H7 (cell line): ENCODE results near the gene MAST4. TPM values are rescaled to one million over a fixed set of nuclear protein-coding genes. Genes with fewer than 3 reads are reported as not detected.

Experiments used
- DNase-seq: peaks from one replicate; pipeline ENCODE4 v3.0.0; 2012
- H3K27me3 ChIP-seq: 2 replicates; pipeline ENCODE4 v1.6.0; 2011; ENCODE audit warnings: mild to moderate bottlenecking, low read length; ENCODE audit not compliant: control insufficient read depth, insufficient read depth
- H3K36me3 ChIP-seq: replicated peaks from 2 replicates; pipeline ENCODE4 v1.5.1; 2011; ENCODE audit warnings: low read length; ENCODE audit not compliant: control insufficient read depth, insufficient read depth
- H3K4me3 ChIP-seq: 2 replicates; pipeline ENCODE4 v1.5.1; 2011; ENCODE audit warnings: low read depth, mild to moderate bottlenecking, control low read depth, low read length, moderate library complexity; ENCODE audit not compliant: insufficient read depth
- total RNA-seq: library from RNA; depleted of rRNA; stranded (reverse); fragments of >200 nt; shearing (Covaris generic); gene quantifications from 2 replicates; pipeline ENCODE4 v1.2.3, GENCODE V29; 2014

MAST4 gene
- total RNA-seq, 1 experiment from 2014 or later, result 1.6 TPM

GRCh38 chr5:67195406-67196275, 599.4 kb downstream of the MAST4 start:
- Histone ChIP-seq H3K36me3 (no peaks in the 10 kb centered on the region), H3K27me3 (no peaks in the 10 kb centered on the region), H3K4me3 (no peak overlapping the region)
- DNase-seq, result no peak

- no peaks in the 10 kb centered on the region for H3K27me3 ChIP-seq
- no peak within 1 kb of the TSS for H3K4me3 ChIP-seq
- DNase-seq, result no peak
- no peaks in the 10 kb centered on the region; the same call in 1 of the 2 replicates for H3K36me3 ChIP-seq
Observed at GRCh38 chr5:67196537-67197059, 600.4 kb downstream of the MAST4 start, which contains the start of gene CD180. Gene CD180 (minus strand): TSS chr5:67196799. CDS start chr5:67196641, 158 bp downstream.

- H3K4me3 ChIP-seq, result no peak overlapping the region
- H3K36me3 ChIP-seq, result no peaks in the 10 kb centered on the region; the same call in 1 of the 2 replicates
- H3K27me3 ChIP-seq, result no peaks in the 10 kb centered on the region
- no peak for DNase-seq
Observed at GRCh38 chr5:67197536-67197935, 601.3 kb downstream of the MAST4 start.

GRCh38 chr5:67198917-67199316, 602.7 kb downstream of the MAST4 start:
- DNase-seq, result no peak
- Histone ChIP-seq H3K4me3 (no peak overlapping the region), H3K36me3 (no peaks in the 10 kb centered on the region; the same call in 1 of the 2 replicates), H3K27me3 (no peaks in the 10 kb centered on the region)

DNA sequence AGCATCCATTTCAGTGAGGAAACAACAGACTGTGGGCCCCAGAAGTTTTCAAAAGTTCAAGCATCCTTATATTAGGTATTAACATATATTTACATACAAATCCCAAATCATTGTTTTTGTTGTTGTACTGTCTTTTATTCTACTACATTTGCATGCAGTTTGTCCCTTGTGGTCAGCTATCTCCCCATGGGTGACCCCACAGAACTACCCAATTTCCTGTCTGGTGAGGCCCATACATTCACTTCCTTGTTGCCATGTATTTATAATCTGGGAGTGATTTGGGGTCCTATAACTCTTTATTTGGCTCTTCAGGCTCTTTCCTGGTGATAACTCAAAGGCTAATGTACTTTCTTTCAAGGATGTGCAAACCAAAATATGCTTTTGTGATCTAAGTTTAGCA, 603.7 kb downstream of the MAST4 start:
- DNase-seq, result no peak
- Histone ChIP-seq H3K27me3 (no peaks in the 10 kb centered on the region), H3K36me3 (no peaks in the 10 kb centered on the region; the same call in 1 of the 2 replicates)

DNA sequence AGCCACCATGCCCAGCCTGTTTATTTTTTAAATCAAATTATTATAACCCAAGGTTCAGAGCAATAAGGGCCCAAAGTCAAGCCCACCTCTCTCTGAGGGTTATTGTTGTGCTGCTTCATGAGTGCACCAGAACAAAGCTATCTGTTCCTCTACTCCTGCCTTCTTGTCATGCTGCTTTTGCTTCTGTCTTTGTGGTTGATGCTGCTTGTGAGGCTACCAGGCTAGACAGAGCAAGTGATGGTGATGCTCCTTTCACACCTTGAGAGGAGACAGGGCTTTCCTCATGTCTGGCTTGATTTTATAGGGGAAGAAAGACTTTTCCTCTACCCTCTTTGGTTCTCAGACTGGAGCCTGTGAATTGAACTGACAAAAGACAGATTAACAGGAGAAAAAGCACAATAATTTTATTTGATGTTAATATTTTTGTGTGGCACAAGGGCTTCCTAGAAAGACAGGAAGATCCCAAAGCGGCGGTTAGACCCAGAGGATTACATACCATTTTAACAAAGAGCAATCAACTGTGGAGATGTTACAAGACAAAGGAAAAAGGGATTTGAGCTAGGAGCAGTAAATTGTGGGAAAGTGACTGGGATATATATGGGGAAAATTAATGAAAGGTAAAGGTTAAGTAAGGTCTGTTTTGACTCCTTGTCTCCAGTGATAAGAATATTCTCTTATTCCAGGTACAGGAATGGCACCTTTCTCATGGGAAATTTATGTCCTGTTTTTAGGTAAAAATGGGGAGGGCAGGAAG, 604.8 kb downstream of the MAST4 start:
- Histone ChIP-seq H3K4me3 (no peak overlapping the region), H3K36me3 (no peaks in the 10 kb centered on the region; the same call in 1 of the 2 replicates), H3K27me3 (no peaks in the 10 kb centered on the region)
- DNase-seq, result no peak

More for the DNA sequence above, 603.7 kb downstream of the MAST4 start:
- H3K4me3 ChIP-seq, result no peak overlapping the region

DNA sequence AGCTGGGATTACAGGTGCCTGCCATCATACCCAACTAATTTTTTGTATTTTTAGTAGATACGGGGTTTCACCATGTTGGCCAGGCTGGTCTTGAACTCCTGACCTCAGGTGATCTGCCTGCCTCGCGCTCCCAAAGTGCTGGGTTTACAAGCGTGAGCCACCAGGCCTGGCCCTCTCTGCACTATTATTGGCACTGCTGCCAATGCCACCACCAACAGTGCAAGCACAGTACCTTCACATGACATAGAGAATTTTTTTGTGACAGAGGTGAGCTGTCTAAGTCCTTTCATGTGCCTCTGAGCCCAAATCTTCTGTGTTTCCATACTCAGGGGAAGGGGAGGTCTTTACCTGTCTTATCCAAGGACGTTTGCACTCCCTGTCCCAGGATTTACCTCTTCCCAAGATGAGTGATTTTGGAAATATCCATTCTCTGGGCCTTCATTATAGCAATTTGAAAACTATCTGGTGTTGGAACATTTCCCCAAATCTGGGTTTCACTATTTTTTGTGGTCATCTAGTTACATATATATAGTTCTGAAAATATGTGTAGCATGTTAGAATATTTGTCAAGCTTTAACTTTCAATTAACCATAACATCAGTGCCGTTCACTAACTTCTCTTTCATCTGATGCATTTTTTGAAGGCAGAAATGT, 605.8 kb downstream of the MAST4 start:
- H3K4me3 ChIP-seq, result no peak overlapping the region
- H3K36me3 ChIP-seq, result no peaks in the 10 kb centered on the region; the same call in 1 of the 2 replicates
- no peaks in the 10 kb centered on the region for H3K27me3 ChIP-seq
- no peak for DNase-seq

DNA sequence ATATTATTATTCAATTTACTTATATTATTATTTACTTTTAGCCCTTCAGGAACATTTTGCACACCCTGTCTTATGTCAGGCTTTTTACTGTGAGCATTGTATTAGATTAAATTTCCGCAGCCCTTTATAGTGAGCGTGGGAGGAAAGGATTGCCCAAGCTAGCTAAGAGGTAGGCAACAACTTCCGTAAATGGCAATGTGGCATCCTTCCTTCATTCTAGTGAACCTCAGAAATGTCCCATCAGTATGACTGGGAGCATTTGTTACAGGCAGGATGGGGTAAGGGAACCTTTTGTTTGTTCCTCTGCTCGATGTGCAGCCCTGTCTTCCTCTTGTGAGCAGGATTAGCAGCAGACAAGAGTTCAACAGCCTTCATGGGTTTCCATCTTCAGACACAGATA, 606.6 kb downstream of the MAST4 start:
- Histone ChIP-seq H3K36me3 (no peaks in the 10 kb centered on the region; the same call in 1 of the 2 replicates), H3K27me3 (no peaks in the 10 kb centered on the region), H3K4me3 (no peak overlapping the region)
- DNase-seq, result no peak

- DNase-seq, result no peak
- Histone ChIP-seq H3K27me3 (no peaks in the 10 kb centered on the region), H3K36me3 (no peaks in the 10 kb centered on the region; the same call in 1 of the 2 replicates), H3K4me3 (no peak overlapping the region)
Observed at GRCh38 chr5:67203701-67204074, 607.5 kb downstream of the MAST4 start.

DNA sequence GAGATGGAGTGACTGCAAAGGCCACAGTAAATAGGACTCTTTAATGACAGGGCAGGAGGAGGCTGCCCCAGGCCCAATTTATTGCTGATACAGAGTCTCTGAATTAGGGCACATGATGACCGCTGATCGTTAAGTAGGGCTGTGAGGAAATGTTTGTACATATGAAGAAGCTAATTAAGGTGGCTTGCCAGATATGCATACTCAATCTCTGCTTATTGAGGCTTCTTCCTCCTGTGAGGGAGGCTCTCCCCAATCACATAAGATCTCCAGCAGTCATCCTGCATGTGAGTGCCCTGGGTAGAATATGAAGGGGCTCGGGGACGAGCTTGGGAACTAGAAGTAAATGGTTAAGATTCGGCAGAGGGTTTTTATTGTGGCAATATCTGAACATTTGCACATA, 608.6 kb downstream of the MAST4 start:
- no peaks in the 10 kb centered on the region for H3K27me3 ChIP-seq
- H3K4me3 ChIP-seq, result no peak overlapping the region
- DNase-seq, result no peak
- H3K36me3 ChIP-seq, result no peaks in the 10 kb centered on the region; the same call in 1 of the 2 replicates

- Histone ChIP-seq H3K27me3 (no peaks in the 10 kb centered on the region), H3K4me3 (no peak overlapping the region), H3K36me3 (no peaks in the 10 kb centered on the region)
- no peak for DNase-seq
Observed at GRCh38 chr5:67205981-67206380, 609.8 kb downstream of the MAST4 start.

- Histone ChIP-seq H3K27me3 (no peaks in the 10 kb centered on the region), H3K36me3 (no peaks in the 10 kb centered on the region), H3K4me3 (no peak overlapping the region)
- no peak for DNase-seq
Observed at GRCh38 chr5:67206461-67206860, 610.3 kb downstream of the MAST4 start.

DNA sequence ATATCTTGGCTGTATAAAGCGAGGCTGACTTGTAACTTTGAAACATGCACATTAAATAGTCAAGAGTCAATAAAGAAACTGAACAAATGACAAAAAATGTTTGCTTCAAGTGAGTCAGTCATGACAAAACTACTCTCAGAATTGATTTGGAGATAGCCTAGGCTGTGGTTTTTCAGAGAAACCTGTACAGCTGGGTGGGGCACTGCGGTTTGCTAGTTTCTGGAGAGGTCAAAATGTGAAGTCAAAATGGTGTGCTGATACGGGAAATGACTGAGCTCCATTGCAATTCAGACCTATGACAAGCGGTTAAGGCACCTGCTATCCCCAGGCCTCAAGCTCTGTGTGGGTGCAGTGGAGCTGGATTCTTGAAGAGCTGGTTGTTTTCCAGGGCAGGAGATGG, 610.7 kb downstream of the MAST4 start:
- no peaks in the 10 kb centered on the region for H3K36me3 ChIP-seq
- DNase-seq, result no peak

DNA sequence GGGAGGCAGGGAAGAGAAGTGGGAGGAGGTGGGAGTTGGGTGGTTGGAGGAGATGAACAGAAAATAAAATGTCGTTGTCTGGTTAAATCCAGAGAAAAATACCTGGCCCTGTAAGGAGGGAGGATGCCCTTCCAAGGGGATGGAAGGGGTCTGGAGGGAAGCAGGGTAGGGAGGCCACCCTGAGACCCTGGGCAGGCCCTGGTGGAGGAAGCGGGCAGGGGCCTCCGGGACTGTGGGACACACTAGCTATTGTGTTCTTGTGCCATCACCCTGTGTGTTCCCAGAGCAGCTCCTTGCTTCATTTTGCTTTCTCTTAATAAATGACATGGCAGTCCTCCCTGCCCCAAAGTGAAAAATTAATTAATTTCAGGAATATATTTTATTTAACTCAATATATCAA, 612.2 kb downstream of the MAST4 start:
- no peak for DNase-seq
- Histone ChIP-seq H3K36me3 (no peaks in the 10 kb centered on the region), H3K27me3 (no peaks in the 10 kb centered on the region), H3K4me3 (no peak overlapping the region)

More for the DNA sequence above, 610.7 kb downstream of the MAST4 start:
- Histone ChIP-seq H3K4me3 (no peak overlapping the region), H3K27me3 (no peaks in the 10 kb centered on the region)
